GM12878 (cell line): Measurements from ENCODE around the gene SLC13A4. TPM values are rescaled to one million over a fixed set of nuclear protein-coding genes. Genes with fewer than 3 reads are reported as not detected.

Experiments
- ATAC-seq: fragments of 200-7000 bp; cut with Tn5 transposase; 3 replicates; pipeline ENCODE4 v1.9.1; 2020; ENCODE audit warnings: mild to moderate bottlenecking, moderate library complexity
- BruUV-seq: library from RNA; stranded (reverse); fragments of 400-500 nt; replicated peaks from 2 replicates; lab custom pipeline; 2021; lab: Mats Ljungman, UMichigan
- CTCF ChIA-PET: fragments of 300-600 bp; sonication (Branson Sonifier 250); formaldehyde crosslinking; extraction: SDS; loops from one replicate; lab custom pipeline; 2021; ENCODE audit warnings: inconsistent platforms; lab: Yijun Ruan, JAX
- POLR2A ChIA-PET: fragments of 350-600 bp; formaldehyde crosslinking; extraction: SDS; loops from one replicate; lab custom pipeline; 2021; ENCODE audit warnings: inconsistent platforms; lab: Charles Lee
- RAD21 ChIA-PET: fragments of 300-600 bp; sonication (Branson Sonifier 250); formaldehyde crosslinking; loops from one replicate; lab custom pipeline; 2023; ENCODE audit warnings: antibody characterized with exemption; ENCODE audit not compliant: unreplicated experiment; lab: Charles Lee
- SMC1A ChIA-PET: fragments of 300-600 bp; sonication (Branson Sonifier 250); formaldehyde crosslinking; loops from one replicate; lab custom pipeline; 2023; ENCODE audit not compliant: unreplicated experiment, uncharacterized antibody; lab: Charles Lee
- DNase-seq: peaks from one replicate; pipeline ENCODE4 v3.0.0-alpha.2; 2011; ENCODE audit warnings: low read depth, low spot score
- FAIRE-seq: peaks from 3 replicates; lab custom pipeline; 2011; peaks lifted over from hg19 to GRCh38; lab: Jason Lieb, UNC
- H2AFZ ChIP-seq: 2 replicates; pipeline ENCODE4 v1.6.0; 2011; ENCODE audit warnings: low read depth, low read length, control low read depth; ENCODE audit not compliant: control insufficient read depth
- H3K27ac ChIP-seq: 2 replicates; pipeline ENCODE4 v1.5.1; 2011; ENCODE audit warnings: control low read depth; ENCODE audit not compliant: control insufficient read depth, insufficient read depth
- H3K27me3 ChIP-seq, 2 experiments: replicated peaks in 1 of 2; 2 replicates each; pipeline versions ENCODE4 v1.6.0 to v1.6.1; 2011; ENCODE audit warnings: low read length in 1 of 2; ENCODE audit not compliant: control insufficient read depth in 2 of 2, insufficient read depth in 2 of 2
- H3K36me3 ChIP-seq, 2 experiments: 2 replicates each; pipeline ENCODE4 v1.5.1; 2011; ENCODE audit warnings: low read length in 1 of 2; ENCODE audit not compliant: control insufficient read depth in 2 of 2, insufficient read depth in 2 of 2
- H3K4me1 ChIP-seq: 2 replicates; pipeline ENCODE4 v1.6.1; 2011; ENCODE audit warnings: mild to moderate bottlenecking, low read length, moderate library complexity, mixed read lengths; ENCODE audit not compliant: control insufficient read depth, insufficient read depth
- H3K4me2 ChIP-seq: 2 replicates; pipeline ENCODE4 v1.6.0; 2011; ENCODE audit warnings: control low read depth; ENCODE audit not compliant: control insufficient read depth, insufficient read depth
- H3K4me3 ChIP-seq: fragments of 200-600 bp; sonication (generic); 2 replicates; pipeline ENCODE4 v1.5.1; 2016
- H3K79me2 ChIP-seq: 2 replicates; pipeline ENCODE4 v1.6.0; 2011; ENCODE audit warnings: low read length; ENCODE audit not compliant: control insufficient read depth, insufficient read depth
- H3K9ac ChIP-seq: 2 replicates; pipeline ENCODE4 v1.8.0; 2011; ENCODE audit warnings: low read length, control low read depth, mixed read lengths; ENCODE audit not compliant: control insufficient read depth, insufficient read depth
- H3K9me3 ChIP-seq: replicated peaks from 3 replicates; pipeline ENCODE4 v1.5.1; 2011; ENCODE audit warnings: mild to moderate bottlenecking, low read length; ENCODE audit not compliant: control insufficient read depth, insufficient read depth
- H4K20me1 ChIP-seq: 2 replicates; pipeline ENCODE4 v1.6.0; 2011; ENCODE audit not compliant: control insufficient read depth, insufficient read depth
- WGBS: methylation state at CpG from one replicate; pipeline ENCODE4 v1.1.6; 2016; ENCODE audit warnings: low lambda C conversion rate; ENCODE audit not compliant: insufficient replicate concordance, insufficient coverage; ENCODE audit errors: missing lambda C conversion rate; 5-methylcytosine and 5-hydroxymethylcytosine counted together
- in situ Hi-C: fragments of 300-500 bp; cut with MboI; formaldehyde crosslinking; loops from 9 replicates; pipeline ENCODE4 v1.14.3; 2018; ENCODE audit warnings: mixed read lengths
- intact Hi-C: fragments of 100-400 bp; cut with micrococcal nuclease; formaldehyde crosslinking; loops from one replicate; pipeline ENCODE4 v1.14.2; 2022; ENCODE audit not compliant: unreplicated experiment
- polyA plus RNA-seq, 11 experiments: library from polyadenylated mRNA; depleted of rRNA in 4 of 11; unstranded in 6 of 11; stranded (reverse) in 5 of 11; fragments of >200 nt; fragmentation: Nextera tagmentation in 4 of 11; fragmentation: Illumina TruSeq in 1 of 11; extraction: Ambion mirVana in 4 of 11; extraction: Trizol in 1 of 11; gene quantifications; 1 replicate in 1 of 11; 2 replicates in 10 of 11; pipeline versions ENCODE4 v1.2.1 to v1.2.3, GENCODE V29; 2011 to 2016; ENCODE audit warnings: inconsistent platforms in 2 of 11, missing spikeins in 2 of 11, low read depth in 1 of 11
- total RNA-seq, 4 experiments: library from RNA; depleted of rRNA in 3 of 4; stranded (reverse); fragments of >200 nt in 3 of 4; fragmentation: Illumina TruSeq in 1 of 4; extraction: Trizol in 1 of 4; gene quantifications; 2 replicates each; pipeline versions ENCODE4 v1.2.1 to v1.2.3, GENCODE V29; 2013 to 2021
- TF ChIP-seq, protein P1 (sequence below): IDR thresholded peaks from 2 replicates; pipeline ENCODE4 v1.6.1; 2012; ENCODE audit warnings: improper control_type of control experiment, low read depth, low read length; ENCODE audit not compliant: insufficient replicate concordance

SLC13A4 gene
- total and polyA plus RNA-seq, 10 of the 15 experiments (the other 5 are each of a cell fraction or from before 2014, with no cell fraction given) = 0.14 to 0.23 (median 0.20) TPM; not detected in 7

DNA sequence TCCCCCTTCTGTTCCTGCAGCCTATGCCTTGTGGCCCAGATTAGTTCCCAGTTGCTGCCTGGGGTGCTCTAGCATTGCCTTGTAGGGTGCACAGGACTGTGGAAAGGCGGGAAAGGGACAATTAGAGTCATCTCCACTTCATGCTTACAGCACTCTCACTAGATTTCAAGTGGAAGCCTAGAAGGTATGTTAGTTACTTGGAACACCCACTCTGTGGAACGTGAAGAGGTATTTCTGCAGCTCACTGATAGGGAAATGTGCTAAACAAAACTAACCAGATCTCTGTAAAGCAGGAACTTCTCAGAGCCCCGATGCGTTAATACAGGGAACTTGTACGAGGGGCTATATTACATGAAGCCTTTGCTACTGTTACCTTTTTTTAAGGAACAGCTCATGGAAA lies 46.2 kb downstream of the SLC13A4 start:
- CTCF ChIA-PET = interaction anchor here (7.3 kb wide), 1 partner anchor 9 kb away, joined by 55 read pairs; no protein-coding TSS in a partner anchor
- no peaks in the 10 kb centered on the region for H3K4me1 ChIP-seq
- intact Hi-C loops (no loop called here), in situ Hi-C loops (no loop called here)
- no peaks in the 10 kb centered on the region for H4K20me1 ChIP-seq
- BruUV-seq = no TSS peak
- no peak overlapping the region for H3K9ac ChIP-seq
- no peak overlapping the region for H3K27ac ChIP-seq
- FAIRE-seq (no peak), ATAC-seq (no peak), DNase-seq (no peak)
- POLR2A ChIA-PET = no interaction called here
- WGBS = 70% methylated on average over 5 of the region's 5 CpGs
- H2AFZ ChIP-seq = no peak overlapping the region
- H3K27me3 ChIP-seq = no peaks in the 10 kb centered on the region
- no peak overlapping the region for H3K4me2 ChIP-seq
- SMC1A ChIA-PET = interaction anchor here (1.3 to 4.3 kb wide), 2 partner anchors 8 to 15 kb away, joined by 3 to 18 read pairs; no protein-coding TSS in a partner anchor
- TF ChIP-seq, protein P1, sequence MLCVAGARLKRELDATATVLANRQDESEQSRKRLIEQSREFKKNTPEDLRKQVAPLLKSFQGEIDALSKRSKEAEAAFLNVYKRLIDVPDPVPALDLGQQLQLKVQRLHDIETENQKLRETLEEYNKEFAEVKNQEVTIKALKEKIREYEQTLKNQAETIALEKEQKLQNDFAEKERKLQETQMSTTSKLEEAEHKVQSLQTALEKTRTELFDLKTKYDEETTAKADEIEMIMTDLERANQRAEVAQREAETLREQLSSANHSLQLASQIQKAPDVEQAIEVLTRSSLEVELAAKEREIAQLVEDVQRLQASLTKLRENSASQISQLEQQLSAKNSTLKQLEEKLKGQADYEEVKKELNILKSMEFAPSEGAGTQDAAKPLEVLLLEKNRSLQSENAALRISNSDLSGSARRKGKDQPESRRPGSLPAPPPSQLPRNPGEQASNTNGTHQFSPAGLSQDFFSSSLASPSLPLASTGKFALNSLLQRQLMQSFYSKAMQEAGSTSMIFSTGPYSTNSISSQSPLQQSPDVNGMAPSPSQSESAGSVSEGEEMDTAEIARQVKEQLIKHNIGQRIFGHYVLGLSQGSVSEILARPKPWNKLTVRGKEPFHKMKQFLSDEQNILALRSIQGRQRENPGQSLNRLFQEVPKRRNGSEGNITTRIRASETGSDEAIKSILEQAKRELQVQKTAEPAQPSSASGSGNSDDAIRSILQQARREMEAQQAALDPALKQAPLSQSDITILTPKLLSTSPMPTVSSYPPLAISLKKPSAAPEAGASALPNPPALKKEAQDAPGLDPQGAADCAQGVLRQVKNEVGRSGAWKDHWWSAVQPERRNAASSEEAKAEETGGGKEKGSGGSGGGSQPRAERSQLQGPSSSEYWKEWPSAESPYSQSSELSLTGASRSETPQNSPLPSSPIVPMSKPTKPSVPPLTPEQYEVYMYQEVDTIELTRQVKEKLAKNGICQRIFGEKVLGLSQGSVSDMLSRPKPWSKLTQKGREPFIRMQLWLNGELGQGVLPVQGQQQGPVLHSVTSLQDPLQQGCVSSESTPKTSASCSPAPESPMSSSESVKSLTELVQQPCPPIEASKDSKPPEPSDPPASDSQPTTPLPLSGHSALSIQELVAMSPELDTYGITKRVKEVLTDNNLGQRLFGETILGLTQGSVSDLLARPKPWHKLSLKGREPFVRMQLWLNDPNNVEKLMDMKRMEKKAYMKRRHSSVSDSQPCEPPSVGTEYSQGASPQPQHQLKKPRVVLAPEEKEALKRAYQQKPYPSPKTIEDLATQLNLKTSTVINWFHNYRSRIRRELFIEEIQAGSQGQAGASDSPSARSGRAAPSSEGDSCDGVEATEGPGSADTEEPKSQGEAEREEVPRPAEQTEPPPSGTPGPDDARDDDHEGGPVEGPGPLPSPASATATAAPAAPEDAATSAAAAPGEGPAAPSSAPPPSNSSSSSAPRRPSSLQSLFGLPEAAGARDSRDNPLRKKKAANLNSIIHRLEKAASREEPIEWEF = no peak
- H3K36me3 ChIP-seq = peaks cover 0 to 1% of the 10 kb centered on the region in 2 experiments; a peak in 2 of 4 replicates
- no peaks in the 10 kb centered on the region for H3K9me3 ChIP-seq
- no peaks in the 10 kb centered on the region for H3K79me2 ChIP-seq
- RAD21 ChIA-PET = no interaction called here
- no peak overlapping the region for H3K4me3 ChIP-seq
